VCaP (cell line): ENCODE data around the gene SLCO3A1.

Experiments used
- H3K27ac ChIP-seq: fragments of 450-650 bp; 2 replicates; pipeline ENCODE4 v1.5.1; 2017
- TF ChIP-seq, protein P1 (sequence below): fragments of 450-650 bp; conservative IDR thresholded peaks from 2 replicates; pipeline ENCODE4 v1.5.1; 2017; ENCODE audit warnings: mild to moderate bottlenecking, moderate library complexity

The SLCO3A1 gene

DNA sequence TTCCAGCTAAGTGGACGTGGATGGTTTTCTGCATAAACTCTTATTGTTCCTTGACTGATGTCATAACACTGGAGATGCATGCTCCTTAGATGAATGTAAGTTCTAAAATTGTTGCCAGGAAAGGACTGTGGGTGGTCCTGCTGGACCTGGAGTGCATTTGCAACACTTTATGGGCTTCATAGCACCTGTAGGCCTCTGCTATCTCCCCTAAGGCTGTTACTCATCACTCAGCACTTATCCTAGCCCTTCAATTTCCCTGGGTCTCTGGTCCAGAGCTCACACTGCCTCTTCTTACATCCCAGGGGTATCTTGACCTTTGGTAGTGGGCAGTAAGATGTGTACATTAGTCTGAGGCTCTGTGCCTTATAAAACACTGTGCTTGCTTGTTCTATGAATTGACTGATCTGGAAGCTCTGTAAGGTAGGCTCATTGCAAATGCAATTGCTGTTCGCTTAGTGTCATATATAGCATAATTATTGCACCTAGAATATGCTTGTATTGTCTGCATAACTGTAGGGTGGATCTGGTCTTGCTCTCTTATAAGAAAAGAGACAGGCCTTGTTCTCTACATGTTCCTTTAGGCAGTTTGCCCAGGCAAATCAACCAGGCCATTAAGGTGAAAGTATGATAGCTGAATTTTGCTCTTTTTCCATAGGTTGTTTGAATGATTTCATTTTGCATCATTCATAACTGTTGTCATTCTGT, 35.8 kb downstream of the SLCO3A1 start:
- TF ChIP-seq, protein P1, sequence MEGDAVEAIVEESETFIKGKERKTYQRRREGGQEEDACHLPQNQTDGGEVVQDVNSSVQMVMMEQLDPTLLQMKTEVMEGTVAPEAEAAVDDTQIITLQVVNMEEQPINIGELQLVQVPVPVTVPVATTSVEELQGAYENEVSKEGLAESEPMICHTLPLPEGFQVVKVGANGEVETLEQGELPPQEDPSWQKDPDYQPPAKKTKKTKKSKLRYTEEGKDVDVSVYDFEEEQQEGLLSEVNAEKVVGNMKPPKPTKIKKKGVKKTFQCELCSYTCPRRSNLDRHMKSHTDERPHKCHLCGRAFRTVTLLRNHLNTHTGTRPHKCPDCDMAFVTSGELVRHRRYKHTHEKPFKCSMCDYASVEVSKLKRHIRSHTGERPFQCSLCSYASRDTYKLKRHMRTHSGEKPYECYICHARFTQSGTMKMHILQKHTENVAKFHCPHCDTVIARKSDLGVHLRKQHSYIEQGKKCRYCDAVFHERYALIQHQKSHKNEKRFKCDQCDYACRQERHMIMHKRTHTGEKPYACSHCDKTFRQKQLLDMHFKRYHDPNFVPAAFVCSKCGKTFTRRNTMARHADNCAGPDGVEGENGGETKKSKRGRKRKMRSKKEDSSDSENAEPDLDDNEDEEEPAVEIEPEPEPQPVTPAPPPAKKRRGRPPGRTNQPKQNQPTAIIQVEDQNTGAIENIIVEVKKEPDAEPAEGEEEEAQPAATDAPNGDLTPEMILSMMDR, result no peak
- no peak overlapping the region for H3K27ac ChIP-seq

DNA sequence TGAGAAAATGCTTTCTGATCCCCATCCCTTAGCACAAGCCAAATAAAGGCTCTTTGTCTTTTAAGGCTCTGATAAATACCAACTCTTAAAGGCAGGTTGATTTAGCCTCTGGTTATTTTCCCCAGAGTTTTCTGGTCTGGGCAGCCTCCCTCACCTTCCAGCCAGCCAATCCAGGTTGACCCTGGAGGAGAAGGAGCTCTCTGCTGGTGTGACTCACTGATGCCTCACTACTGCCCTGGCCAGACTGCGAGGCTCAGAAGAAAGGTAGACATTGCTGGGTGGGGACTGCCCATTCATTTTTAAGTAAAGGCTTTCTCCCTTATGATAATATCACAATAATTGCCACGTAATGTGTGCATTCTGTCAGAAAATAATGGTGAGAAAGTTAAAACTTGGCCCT, 37.1 kb downstream of the SLCO3A1 start:
- H3K27ac ChIP-seq, result no peak overlapping the region

DNA sequence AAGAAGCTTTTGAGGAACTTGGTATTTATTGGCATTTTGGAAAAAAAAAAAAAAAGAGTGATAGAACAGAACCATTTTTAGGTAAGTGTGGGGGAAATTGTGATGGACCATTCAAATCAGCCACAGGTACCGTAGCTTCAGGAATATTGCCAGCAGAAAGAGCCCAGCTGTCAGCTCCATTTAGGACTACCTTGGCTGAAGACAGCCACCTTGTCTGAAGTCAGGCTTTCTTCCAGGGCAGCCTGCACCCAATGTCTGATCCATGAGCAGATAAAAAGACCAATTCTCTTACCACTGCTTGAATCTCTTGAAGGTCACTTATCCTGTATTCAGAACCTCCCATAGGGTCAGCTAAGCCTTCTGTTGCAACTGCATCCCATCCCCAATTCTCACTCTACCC, 37.6 kb downstream of the SLCO3A1 start:
- TF ChIP-seq, protein P1, result no peak
- H3K27ac ChIP-seq, result no peak overlapping the region

More for the DNA sequence above, 37.1 kb downstream of the SLCO3A1 start:
- TF ChIP-seq, protein P1, result no peak

DNA sequence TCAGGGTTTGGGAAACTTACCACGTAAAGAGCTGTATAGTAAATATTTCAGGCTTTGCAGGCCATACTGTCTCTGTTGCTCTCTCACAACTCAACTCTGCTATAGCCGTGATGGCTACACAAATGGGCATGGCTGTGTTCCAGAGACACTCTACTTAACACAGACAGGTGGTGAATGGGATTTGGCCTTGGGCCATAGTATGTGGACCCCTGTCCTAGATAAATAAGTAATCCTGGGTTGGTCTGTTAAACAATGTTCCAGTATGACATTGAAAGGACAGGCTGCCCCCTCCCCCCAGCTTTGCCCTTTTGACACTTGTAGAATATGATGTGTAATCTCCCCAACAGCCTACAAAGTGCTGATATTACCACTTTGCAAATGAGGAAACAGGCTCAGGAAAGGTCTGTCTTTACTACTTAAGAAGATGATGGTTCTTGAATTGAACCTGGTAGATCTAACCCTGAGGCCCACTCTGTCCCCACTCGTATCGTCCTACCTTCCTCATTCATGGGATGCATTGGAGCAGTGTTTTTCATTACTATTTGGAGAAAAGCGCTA, 38.4 kb downstream of the SLCO3A1 start:
- H3K27ac ChIP-seq, result no peak overlapping the region
- TF ChIP-seq, protein P1, result no peak

DNA sequence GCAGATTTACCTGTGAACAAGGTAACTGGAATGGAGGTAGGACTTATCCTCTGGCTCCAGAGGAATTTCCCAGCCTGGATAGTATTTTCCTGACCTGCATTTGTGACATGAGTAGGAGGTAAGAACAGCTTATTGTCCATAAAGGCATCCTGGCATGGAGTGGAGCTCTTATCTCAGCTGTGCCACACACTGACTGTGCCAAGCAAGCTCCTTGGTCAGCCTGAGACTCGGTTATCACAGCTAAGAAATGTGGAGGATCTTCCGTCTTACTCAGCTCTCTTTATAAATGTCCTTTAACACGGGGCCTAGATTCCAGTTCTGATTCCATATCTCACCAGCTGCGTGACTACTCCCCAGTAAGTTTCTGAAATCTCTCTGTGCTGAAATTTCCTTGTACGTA, 38.9 kb downstream of the SLCO3A1 start:
- H3K27ac ChIP-seq, result no peak overlapping the region
- TF ChIP-seq, protein P1, result no peak

DNA sequence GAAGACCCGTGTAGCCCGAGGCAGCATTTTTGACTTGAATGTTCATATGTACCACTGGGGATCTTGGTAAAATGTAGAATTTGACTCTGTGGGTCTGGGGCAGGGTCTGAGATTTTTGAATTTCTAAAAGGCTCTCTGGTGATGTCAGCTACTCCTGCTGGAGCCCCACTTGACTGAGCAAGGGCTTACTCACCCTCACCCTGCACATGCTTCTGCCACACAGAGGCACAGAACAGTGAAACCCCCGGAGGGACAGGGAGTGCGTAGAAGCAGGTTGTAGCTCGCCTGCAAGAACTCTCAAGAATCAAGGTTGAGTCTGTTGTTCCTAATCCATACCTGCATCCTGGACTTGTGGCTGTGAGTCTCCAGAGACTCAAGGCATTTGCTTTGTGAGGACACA, 41.1 kb downstream of the SLCO3A1 start:
- TF ChIP-seq, protein P1, result no peak
- H3K27ac ChIP-seq, result no peak overlapping the region

DNA sequence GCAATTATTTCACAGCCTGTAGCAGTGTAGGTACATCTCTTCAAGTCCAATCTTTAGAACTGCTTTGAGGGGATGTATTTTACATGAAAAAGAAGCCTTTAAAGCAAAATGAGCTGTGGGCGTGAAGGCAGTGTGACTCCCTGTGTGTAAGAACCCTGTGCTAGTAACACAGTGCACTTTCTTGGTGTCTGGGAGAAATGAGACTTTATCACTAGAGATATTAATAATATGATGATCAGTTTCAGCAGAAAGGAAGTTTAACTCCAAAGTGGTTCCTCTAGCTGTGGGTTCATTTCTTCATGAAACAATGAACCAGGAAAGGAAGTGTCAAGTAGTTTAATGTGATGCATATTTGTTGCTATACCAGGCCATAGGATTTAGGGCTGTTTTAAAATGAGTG, 41.5 kb downstream of the SLCO3A1 start:
- no peak overlapping the region for H3K27ac ChIP-seq
- TF ChIP-seq, protein P1, result no peak
